ENCODE data around the gene VPS13D.

The VPS13D gene

DNA sequence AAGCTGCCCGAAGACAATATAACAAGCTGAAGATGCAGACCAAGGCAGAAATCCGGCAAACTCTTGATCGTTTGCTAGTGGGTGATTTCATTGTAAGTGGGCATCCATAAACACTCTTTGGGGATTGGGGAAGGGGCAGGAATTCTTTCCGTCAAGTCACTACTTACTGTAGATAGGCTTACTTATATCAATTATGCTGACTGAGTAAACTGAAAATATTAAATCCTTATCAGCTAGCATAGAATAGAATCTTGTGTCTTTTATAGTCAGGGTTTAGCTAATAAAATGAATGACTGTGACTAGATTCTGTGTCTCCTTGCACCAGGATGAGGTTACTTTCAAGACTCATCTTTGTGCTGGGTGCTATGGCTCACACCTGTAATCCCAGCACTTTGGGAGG is 41.2 kb downstream of the VPS13D start:
- H3K9me3 ChIP-seq = no peaks in the 10 kb centered on the region
- H3K36me3 ChIP-seq (replicated peaks) = peaks cover 24% of the 10 kb centered on the region
- H3K4me1 ChIP-seq = no peaks in the 10 kb centered on the region
- no peak overlapping the region for H3K4me3 ChIP-seq
- in situ Hi-C loops (cut with MboI; ENCODE audit: low sequenced_read_pairs) = no loop called here
- H3K27me3 ChIP-seq (ENCODE audit: low read depth) = no peaks in the 10 kb centered on the region
- no peak for DNase-seq (ENCODE audit: low spot score in 2 of 2)

GRCh38 chr1:12272770-12273169 is 42.9 kb downstream of the VPS13D start:
- in situ Hi-C loops (cut with MboI; ENCODE audit: low sequenced_read_pairs) = no loop called here
- Histone ChIP-seq H3K36me3 (replicated peaks) (peaks cover 37% of the 10 kb centered on the region), H3K27me3 (ENCODE audit: low read depth) (no peaks in the 10 kb centered on the region), H3K9me3 (no peaks in the 10 kb centered on the region), H3K4me1 (no peaks in the 10 kb centered on the region), H3K4me3 (no peak overlapping the region)
- no peak for DNase-seq (ENCODE audit: low spot score in 2 of 2)

- H3K27me3 ChIP-seq (ENCODE audit: low read depth) = no peaks in the 10 kb centered on the region
- H3K4me1 ChIP-seq = peaks cover 4% of the 10 kb centered on the region; the same call in 1 of the 2 replicates
- H3K36me3 ChIP-seq (replicated peaks) = peaks cover 43% of the 10 kb centered on the region
- peak; percentile 33 to 73 for DNase-seq (ENCODE audit: low spot score in 2 of 2)
- H3K9me3 ChIP-seq = no peaks in the 10 kb centered on the region
- in situ Hi-C loops (cut with MboI; ENCODE audit: low sequenced_read_pairs) = no loop called here
- H3K4me3 ChIP-seq = no peak overlapping the region
These were observed 45.5 kb downstream of the VPS13D start for GRCh38 chr1:12275370-12275769.

- Histone ChIP-seq H3K4me1 (peaks cover 4% of the 10 kb centered on the region; the same call in 1 of the 2 replicates), H3K27me3 (ENCODE audit: low read depth) (no peaks in the 10 kb centered on the region), H3K9me3 (no peaks in the 10 kb centered on the region), H3K36me3 (replicated peaks) (peaks cover 38% of the 10 kb centered on the region), H3K4me3 (no peak overlapping the region)
- in situ Hi-C loops (cut with MboI; ENCODE audit: low sequenced_read_pairs) = no loop called here
- peak in 1 of 2 experiments; percentile 28 for DNase-seq (ENCODE audit: low spot score in 2 of 2)
These were observed 46.4 kb downstream of the VPS13D start for GRCh38 chr1:12276225-12276624.

DNA sequence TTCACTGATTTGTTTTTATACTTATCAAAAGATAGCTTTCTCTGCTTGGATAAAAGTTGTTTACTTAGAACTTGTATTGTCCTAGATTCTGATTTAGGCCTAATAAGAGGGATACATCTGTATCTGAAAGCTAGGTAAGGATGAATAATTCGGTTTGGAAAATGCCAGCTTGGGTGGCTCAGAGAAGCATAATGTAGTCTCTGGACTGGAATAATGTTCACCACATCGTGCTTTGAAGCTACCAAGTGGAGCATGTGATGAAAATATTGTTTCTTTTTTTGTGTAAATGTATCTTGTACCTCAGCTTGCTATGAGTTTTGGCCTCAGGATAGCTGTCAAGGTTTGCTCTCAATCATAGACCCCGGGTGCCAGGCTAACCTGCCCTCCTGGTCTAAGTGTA is 49.2 kb downstream of the VPS13D start:
- in situ Hi-C loops (cut with MboI; ENCODE audit: low sequenced_read_pairs) = no loop called here
- Histone ChIP-seq H3K27me3 (ENCODE audit: low read depth) (no peaks in the 10 kb centered on the region), H3K36me3 (replicated peaks) (peaks cover 50% of the 10 kb centered on the region), H3K9me3 (no peaks in the 10 kb centered on the region), H3K4me1 (peaks cover 4% of the 10 kb centered on the region; the same call in 1 of the 2 replicates), H3K4me3 (no peak overlapping the region)
- no peak for DNase-seq (ENCODE audit: low spot score in 2 of 2)

- Histone ChIP-seq H3K36me3 (replicated peaks) (peaks cover 47% of the 10 kb centered on the region), H3K27me3 (ENCODE audit: low read depth) (no peaks in the 10 kb centered on the region), H3K4me3 (no peak overlapping the region), H3K9me3 (no peaks in the 10 kb centered on the region), H3K4me1 (peaks cover 4% of the 10 kb centered on the region; the same call in 1 of the 2 replicates)
- no peak for DNase-seq (ENCODE audit: low spot score in 2 of 2)
- in situ Hi-C loops (cut with MboI; ENCODE audit: low sequenced_read_pairs) = no loop called here
These were observed 50.1 kb downstream of the VPS13D start for GRCh38 chr1:12279728-12280464.

GRCh38 chr1:12282142-12282541 is 52.3 kb downstream of the VPS13D start:
- H3K9me3 ChIP-seq = no peaks in the 10 kb centered on the region
- H3K27me3 ChIP-seq (ENCODE audit: low read depth) = no peaks in the 10 kb centered on the region
- H3K36me3 ChIP-seq (replicated peaks) = peaks cover 29% of the 10 kb centered on the region
- in situ Hi-C loops (cut with MboI; ENCODE audit: low sequenced_read_pairs) = no loop called here
- H3K4me1 ChIP-seq = peaks cover 6% of the 10 kb centered on the region
- no peak overlapping the region for H3K4me3 ChIP-seq
- no peak for DNase-seq (ENCODE audit: low spot score in 2 of 2)

DNA sequence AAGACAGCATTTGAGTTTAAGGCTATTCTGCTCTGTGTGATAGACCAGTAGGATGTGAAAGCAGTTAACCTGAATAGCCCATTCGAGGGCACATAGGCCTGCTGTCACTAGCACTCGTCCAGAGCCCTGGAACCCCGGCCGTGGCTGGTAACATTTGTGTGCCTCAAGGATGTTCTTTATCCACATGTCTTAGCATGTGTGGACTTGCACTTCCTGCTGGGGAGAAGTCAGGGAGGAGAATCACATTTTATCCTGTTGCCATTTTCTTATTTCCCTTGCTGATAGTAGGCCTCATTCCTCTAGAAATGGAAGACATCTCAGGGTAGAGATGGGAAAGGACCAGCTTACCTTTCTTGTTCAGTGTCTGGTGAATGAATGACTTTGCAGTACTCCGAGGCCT is 54.7 kb downstream of the VPS13D start:
- Histone ChIP-seq H3K27me3 (ENCODE audit: low read depth) (no peaks in the 10 kb centered on the region), H3K9me3 (no peaks in the 10 kb centered on the region), H3K36me3 (replicated peaks) (peaks cover 18% of the 10 kb centered on the region), H3K4me1 (peaks cover 6% of the 10 kb centered on the region), H3K4me3 (no peak overlapping the region)
- in situ Hi-C loops (cut with MboI; ENCODE audit: low sequenced_read_pairs) = no loop called here
- no peak for DNase-seq (ENCODE audit: low spot score in 2 of 2)

DNA sequence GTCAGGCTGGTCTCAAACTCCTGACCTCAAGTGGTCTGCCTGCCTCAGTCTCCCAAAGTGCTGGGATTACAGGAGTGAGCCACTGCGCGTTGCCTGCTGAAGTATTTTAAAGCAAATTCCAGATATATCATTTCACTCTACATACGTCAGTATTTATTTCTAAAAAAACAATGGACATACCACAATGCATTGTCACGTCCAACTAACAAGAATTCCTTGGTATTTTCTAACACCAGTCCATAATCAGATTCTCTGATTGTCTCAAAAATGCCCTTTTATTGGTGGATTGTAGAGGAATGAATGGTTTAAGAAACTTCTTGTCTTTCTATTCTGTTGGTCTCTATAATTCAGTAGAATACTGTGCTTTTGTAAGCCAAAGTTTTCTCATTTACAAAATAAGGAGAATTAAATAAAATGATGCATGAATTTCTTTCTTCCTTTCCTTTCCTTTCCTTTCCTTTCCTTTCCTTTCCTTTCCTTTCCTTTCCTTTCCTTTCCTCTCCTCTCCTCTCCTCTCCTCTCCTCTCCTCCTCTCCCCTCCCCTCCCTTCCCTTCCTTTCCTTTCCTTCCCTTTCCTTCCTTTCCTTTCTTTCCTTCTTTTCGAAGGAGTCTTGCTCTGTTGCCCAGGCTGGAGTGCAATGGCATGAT is 55.8 kb downstream of the VPS13D start:
- H3K4me3 ChIP-seq = no peak overlapping the region
- no peaks in the 10 kb centered on the region for H3K27me3 ChIP-seq (ENCODE audit: low read depth)
- no peak for DNase-seq (ENCODE audit: low spot score in 2 of 2)
- in situ Hi-C loops (cut with MboI; ENCODE audit: low sequenced_read_pairs) = no loop called here
- H3K36me3 ChIP-seq (replicated peaks) = peaks cover 18% of the 10 kb centered on the region
- H3K4me1 ChIP-seq = peaks cover 2% of the 10 kb centered on the region
- no peaks in the 10 kb centered on the region for H3K9me3 ChIP-seq

DNA sequence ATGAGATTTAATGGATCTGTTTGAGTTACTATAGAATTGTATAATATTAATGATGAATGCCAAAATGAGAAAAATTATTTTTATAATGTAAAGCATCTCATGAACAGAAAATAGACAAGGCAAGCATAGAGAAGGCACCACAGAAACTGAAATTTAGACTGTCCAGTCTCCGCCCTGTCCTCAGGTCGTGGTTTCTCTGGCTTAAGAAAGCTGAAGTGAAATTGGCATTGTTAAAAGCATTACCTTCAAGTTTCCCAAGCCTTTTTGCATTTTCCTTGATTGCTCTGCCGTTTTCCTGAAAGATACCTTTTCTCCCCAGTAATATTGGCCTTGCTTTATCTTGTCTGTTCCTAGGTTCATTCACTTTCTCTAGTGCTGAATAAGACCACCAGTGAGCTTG is 58.0 kb downstream of the VPS13D start:
- no peaks in the 10 kb centered on the region for H3K9me3 ChIP-seq
- H3K4me3 ChIP-seq = no peak overlapping the region
- H3K4me1 ChIP-seq = peaks cover 2% of the 10 kb centered on the region
- peaks cover 9% of the 10 kb centered on the region for H3K36me3 ChIP-seq (replicated peaks)
- no peaks in the 10 kb centered on the region for H3K27me3 ChIP-seq (ENCODE audit: low read depth)
- no peak for DNase-seq (ENCODE audit: low spot score in 2 of 2)
- in situ Hi-C loops (cut with MboI; ENCODE audit: low sequenced_read_pairs) = no loop called here

- H3K36me3 ChIP-seq (replicated peaks) = peaks cover 10% of the 10 kb centered on the region
- no peaks in the 10 kb centered on the region for H3K27me3 ChIP-seq (ENCODE audit: low read depth)
- no peak overlapping the region for H3K4me3 ChIP-seq
- H3K4me1 ChIP-seq = no peaks in the 10 kb centered on the region
- in situ Hi-C loops (cut with MboI; ENCODE audit: low sequenced_read_pairs) = no loop called here
- DNase-seq (ENCODE audit: low spot score in 2 of 2) = no peak
- no peaks in the 10 kb centered on the region for H3K9me3 ChIP-seq
These were observed 61.0 kb downstream of the VPS13D start for GRCh38 chr1:12290828-12291227.

GRCh38 chr1:12293416-12293815 is 63.6 kb downstream of the VPS13D start:
- H3K4me1 ChIP-seq = no peaks in the 10 kb centered on the region
- H3K9me3 ChIP-seq = no peaks in the 10 kb centered on the region
- no peaks in the 10 kb centered on the region for H3K27me3 ChIP-seq (ENCODE audit: low read depth)
- DNase-seq (ENCODE audit: low spot score in 2 of 2) = no peak
- H3K4me3 ChIP-seq = no peak overlapping the region
- in situ Hi-C loops (cut with MboI; ENCODE audit: low sequenced_read_pairs) = no loop called here
- H3K36me3 ChIP-seq (replicated peaks) = peaks cover 10% of the 10 kb centered on the region

DNA sequence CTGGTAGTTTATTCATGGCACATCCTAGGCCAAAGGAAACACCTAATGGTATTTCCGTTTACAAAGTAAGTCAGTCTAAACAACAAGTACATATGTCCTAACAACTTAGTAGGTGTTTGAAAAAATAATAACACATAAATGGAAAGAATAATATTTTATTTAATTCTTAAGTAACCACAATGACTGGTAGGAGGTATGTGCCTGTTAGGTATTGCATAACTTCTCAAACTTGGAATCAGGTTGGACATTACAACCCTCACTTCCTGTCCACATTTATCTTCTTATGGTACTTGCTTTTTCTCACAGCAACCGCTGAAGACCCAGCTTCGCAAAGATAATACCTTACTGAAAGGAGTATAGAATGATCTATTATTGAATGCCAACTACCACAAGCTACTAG is 64.2 kb downstream of the VPS13D start:
- H3K4me3 ChIP-seq = no peak overlapping the region
- no peaks in the 10 kb centered on the region for H3K27me3 ChIP-seq (ENCODE audit: low read depth)
- H3K9me3 ChIP-seq = no peaks in the 10 kb centered on the region
- no peaks in the 10 kb centered on the region for H3K4me1 ChIP-seq
- no peak for DNase-seq (ENCODE audit: low spot score in 2 of 2)
- peaks cover 10% of the 10 kb centered on the region for H3K36me3 ChIP-seq (replicated peaks)
- in situ Hi-C loops (cut with MboI; ENCODE audit: low sequenced_read_pairs) = no loop called here

- no peaks in the 10 kb centered on the region; the same call in 1 of the 2 replicates for H3K4me1 ChIP-seq
- H3K4me3 ChIP-seq = no peak overlapping the region
- H3K27me3 ChIP-seq (ENCODE audit: low read depth) = no peaks in the 10 kb centered on the region
- no peaks in the 10 kb centered on the region for H3K9me3 ChIP-seq
- DNase-seq (ENCODE audit: low spot score in 2 of 2) = no peak
- in situ Hi-C loops (cut with MboI; ENCODE audit: low sequenced_read_pairs) = no loop called here
- H3K36me3 ChIP-seq (replicated peaks) = peaks cover 10% of the 10 kb centered on the region
These were observed 66.2 kb downstream of the VPS13D start for GRCh38 chr1:12296016-12296415.
